ENCODE results near the gene CITED4.

The CITED4 gene

GRCh38 chr1:40838045-40838979, 23.9 kb downstream of the CITED4 start:
- H3K4me3 Mint-ChIP-seq: no peak overlapping the region
- no peaks in the 10 kb centered on the region for H3K4me1 Mint-ChIP-seq
- H3K27ac Mint-ChIP-seq: no peak overlapping the region
- peaks cover 35% of the 10 kb centered on the region for H3K27me3 Mint-ChIP-seq
- ATAC-seq: no peak
- H3K36me3 Mint-ChIP-seq: peaks cover 7% of the 10 kb centered on the region
- peaks cover 4% of the 10 kb centered on the region for H3K9me3 Mint-ChIP-seq

DNA sequence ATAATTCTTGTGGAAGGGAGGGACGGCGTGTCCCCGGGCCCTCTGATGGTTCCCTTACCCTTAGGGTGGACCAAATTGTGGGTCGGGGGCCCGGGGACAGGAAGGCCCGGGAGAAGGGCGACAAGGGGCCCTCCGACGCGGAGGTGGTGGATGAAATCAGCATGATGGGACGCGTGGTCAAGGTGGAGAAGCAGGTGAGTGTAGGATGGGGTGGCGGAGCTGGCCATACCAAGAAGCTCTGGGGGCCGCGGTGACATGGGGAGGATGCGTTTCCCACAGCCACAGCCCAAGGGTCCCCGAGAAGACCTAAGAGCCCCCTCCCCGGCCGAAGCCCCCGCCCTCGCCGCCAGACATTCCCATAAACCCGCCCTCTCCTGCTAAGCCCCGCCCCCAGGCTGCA, 24.6 kb downstream of the CITED4 start:
- Mint-ChIP-seq H3K9me3 (peaks cover 3% of the 10 kb centered on the region), H3K27ac (no peak overlapping the region), H3K4me3 (no peak overlapping the region), H3K4me1 (no peaks in the 10 kb centered on the region), H3K27me3 (peaks cover 31% of the 10 kb centered on the region), H3K36me3 (peaks cover 4% of the 10 kb centered on the region)
- ATAC-seq: no peak

DNA sequence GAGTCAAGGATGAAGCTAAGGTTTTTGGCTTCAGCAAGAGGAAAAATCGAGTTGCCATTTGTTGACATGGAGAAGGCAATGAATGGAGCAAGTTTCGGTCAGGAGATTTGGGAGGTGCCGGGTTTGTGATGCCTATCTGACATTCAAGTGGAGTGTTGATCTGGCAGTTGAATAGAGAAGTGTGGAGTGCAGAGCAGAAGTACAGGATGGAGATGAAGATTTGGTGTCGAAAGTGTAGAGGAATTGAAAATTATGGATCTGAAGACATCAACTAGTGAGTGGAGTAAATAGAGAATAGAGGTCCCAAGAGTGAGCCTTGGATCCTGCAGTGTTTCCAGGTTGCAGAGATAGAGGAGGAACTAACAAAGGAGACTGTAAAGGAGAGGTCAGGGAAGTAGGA, 25.9 kb downstream of the CITED4 start:
- no peaks in the 10 kb centered on the region for H3K9me3 Mint-ChIP-seq
- H3K4me3 Mint-ChIP-seq: no peak overlapping the region
- H3K36me3 Mint-ChIP-seq: no peaks in the 10 kb centered on the region
- peaks cover 25% of the 10 kb centered on the region for H3K27me3 Mint-ChIP-seq
- H3K4me1 Mint-ChIP-seq: no peaks in the 10 kb centered on the region
- H3K27ac Mint-ChIP-seq: no peak overlapping the region
- no peak for ATAC-seq

DNA sequence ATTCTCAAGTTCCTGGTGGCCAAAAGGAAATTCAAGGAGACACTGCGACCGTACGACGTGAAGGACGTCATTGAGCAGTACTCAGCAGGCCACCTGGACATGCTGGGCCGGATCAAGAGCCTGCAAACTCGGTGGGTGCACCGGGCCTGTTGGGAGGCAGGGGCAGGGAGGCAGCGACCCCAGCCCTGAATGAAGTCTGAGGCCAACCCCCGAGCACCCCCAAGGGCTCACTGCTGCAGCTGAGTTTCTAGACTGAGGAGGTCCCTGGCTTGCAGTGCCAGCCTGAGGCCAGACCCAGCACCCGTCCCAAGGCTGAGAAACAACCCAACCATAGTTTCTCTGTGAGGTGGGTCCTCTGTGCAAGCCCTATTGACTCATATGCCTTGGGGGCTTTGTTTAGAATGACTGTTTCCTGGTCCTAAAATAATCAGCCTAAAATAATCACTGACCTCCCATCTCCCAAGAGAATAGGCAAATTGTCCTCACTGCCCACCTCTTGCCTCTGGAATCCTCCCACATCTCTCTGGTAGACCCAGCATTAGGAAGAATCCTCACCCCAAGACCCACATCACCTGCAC, 27.1 kb downstream of the CITED4 start:
- Mint-ChIP-seq H3K4me3 (no peak overlapping the region), H3K36me3 (no peaks in the 10 kb centered on the region), H3K27me3 (peaks cover 18% of the 10 kb centered on the region), H3K27ac (no peak overlapping the region), H3K4me1 (no peaks in the 10 kb centered on the region), H3K9me3 (no peaks in the 10 kb centered on the region)
- no peak for ATAC-seq

DNA sequence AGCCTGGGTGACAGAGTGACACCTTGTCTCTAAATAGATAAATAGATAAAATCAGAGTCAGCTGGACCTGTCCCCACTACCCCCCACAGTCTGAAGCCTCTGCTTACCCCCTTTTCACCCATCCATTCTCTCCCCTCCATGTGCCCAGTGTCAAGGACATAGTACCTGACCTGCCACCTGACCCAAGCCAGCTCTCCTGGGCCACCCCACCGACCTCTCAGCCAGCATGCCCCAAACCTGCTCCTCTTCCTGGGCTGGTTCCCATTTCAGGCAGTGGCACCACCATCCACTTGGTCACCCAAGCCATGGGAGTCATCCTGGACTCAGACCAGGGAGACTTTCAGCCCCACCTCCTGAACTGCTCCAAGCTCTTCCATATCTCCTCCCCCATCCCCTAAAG, 28.2 kb downstream of the CITED4 start:
- H3K4me3 Mint-ChIP-seq: no peak overlapping the region
- H3K27ac Mint-ChIP-seq: no peak overlapping the region

GRCh38 chr1:40831001-40831732, 31.0 kb downstream of the CITED4 start:
- no peak for ATAC-seq
- H3K36me3 Mint-ChIP-seq: no peaks in the 10 kb centered on the region
- H3K27ac Mint-ChIP-seq: no peak overlapping the region
- H3K4me3 Mint-ChIP-seq: no peak overlapping the region
- H3K9me3 Mint-ChIP-seq: no peaks in the 10 kb centered on the region
- peaks cover 6% of the 10 kb centered on the region for H3K4me1 Mint-ChIP-seq
- H3K27me3 Mint-ChIP-seq: no peaks in the 10 kb centered on the region

More for the DNA sequence above, 28.2 kb downstream of the CITED4 start:
- no peak for ATAC-seq
- Mint-ChIP-seq H3K36me3 (no peaks in the 10 kb centered on the region), H3K4me1 (no peaks in the 10 kb centered on the region), H3K9me3 (no peaks in the 10 kb centered on the region), H3K27me3 (peaks cover 7% of the 10 kb centered on the region)

DNA sequence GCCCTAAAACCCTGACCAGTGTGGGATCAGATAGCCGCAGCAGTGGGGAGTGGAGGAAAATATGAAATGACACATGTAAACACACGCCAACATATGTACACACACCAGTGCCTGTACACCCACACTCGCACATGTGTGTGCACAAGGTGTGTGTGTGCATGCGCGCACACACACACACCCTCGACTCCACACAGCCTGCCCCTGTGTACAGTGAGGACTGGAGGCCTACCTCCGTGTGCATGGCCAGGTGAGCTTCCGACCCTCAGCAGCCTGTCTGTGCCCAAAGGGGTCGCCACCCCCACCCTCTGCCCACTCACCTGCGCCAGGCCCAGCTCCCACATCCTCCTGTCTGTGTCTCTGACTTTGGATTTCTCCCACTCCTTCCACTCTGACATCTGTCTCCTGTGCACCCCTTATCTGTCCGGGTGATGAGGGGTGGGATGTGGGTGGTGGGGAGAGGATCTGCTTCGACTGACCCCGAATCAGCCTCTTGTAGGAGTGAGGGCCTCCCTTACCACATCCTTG, 31.7 kb downstream of the CITED4 start:
- Mint-ChIP-seq H3K27ac (no peak overlapping the region), H3K4me1 (peaks cover 13% of the 10 kb centered on the region), H3K36me3 (no peaks in the 10 kb centered on the region), H3K9me3 (no peaks in the 10 kb centered on the region), H3K4me3 (no peak overlapping the region), H3K27me3 (no peaks in the 10 kb centered on the region)
- no peak for ATAC-seq

DNA sequence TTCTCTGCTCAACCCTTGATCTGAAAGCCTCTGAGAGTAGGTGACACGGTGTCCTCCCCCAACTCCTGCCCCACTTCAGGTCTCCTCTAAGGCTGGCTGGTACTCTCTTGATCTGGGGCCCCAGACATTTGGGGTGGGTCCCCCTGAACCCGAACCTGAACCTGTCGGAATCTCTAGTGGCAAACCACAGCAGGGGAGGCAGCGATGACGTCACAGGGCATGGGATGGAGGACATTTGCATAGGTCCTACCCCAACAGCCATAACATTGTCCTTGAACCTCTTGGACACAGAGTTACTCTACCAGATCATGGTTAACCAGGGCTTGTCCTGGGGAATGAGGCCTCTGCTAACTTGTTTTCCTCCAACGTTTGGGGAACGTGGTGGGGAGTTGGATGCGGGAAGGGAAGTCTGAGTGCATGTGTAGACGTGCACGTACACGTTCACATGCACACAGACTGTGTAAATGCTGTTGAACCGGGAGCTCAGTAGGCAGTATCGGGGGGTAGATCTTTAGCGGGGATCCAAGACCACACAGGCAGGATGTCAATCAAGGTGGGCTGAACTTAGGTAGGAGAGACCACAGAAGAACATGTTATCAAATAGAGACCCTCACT, 32.4 kb downstream of the CITED4 start:
- H3K4me3 Mint-ChIP-seq: no peak overlapping the region
- H3K9me3 Mint-ChIP-seq: no peaks in the 10 kb centered on the region
- no peaks in the 10 kb centered on the region for H3K36me3 Mint-ChIP-seq
- H3K4me1 Mint-ChIP-seq: peaks cover 20% of the 10 kb centered on the region
- ATAC-seq: no peak
- no peaks in the 10 kb centered on the region for H3K27me3 Mint-ChIP-seq
- no peak overlapping the region for H3K27ac Mint-ChIP-seq

GRCh38 chr1:40825996-40826395, 36.2 kb downstream of the CITED4 start:
- H3K4me1 Mint-ChIP-seq: peaks cover 21% of the 10 kb centered on the region
- no peaks in the 10 kb centered on the region for H3K27me3 Mint-ChIP-seq
- H3K27ac Mint-ChIP-seq: no peak overlapping the region
- no peak for ATAC-seq
- no peaks in the 10 kb centered on the region for H3K9me3 Mint-ChIP-seq
- no peak overlapping the region for H3K4me3 Mint-ChIP-seq
- no peaks in the 10 kb centered on the region for H3K36me3 Mint-ChIP-seq

DNA sequence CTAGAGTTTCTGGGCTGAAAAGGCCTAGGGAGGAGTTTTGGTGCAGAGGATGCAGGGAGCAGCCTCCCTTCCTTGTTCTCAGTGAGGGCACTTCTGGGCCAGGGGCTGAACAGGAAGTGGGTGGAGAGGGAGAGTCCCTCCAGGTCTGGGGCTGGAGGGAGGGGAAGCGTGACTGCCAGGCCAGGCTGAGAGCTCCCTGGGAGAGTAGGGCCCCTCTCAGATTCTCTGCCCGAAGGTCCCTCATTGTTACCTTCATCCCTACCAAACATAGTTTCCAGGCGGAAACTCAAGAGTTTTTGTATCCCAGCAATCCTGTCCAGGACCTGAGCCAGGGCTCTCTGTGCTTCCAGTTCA, 36.8 kb downstream of the CITED4 start:
- Mint-ChIP-seq H3K9me3 (no peaks in the 10 kb centered on the region), H3K27ac (no peak overlapping the region), H3K4me1 (peaks cover 21% of the 10 kb centered on the region), H3K4me3 (no peak overlapping the region), H3K27me3 (no peaks in the 10 kb centered on the region), H3K36me3 (no peaks in the 10 kb centered on the region)
- no peak for ATAC-seq

GRCh38 chr1:40824591-40825434, 37.4 kb downstream of the CITED4 start:
- Mint-ChIP-seq H3K27ac (no peak overlapping the region), H3K4me3 (no peak overlapping the region), H3K27me3 (no peaks in the 10 kb centered on the region), H3K4me1 (peaks cover 21% of the 10 kb centered on the region), H3K9me3 (no peaks in the 10 kb centered on the region), H3K36me3 (no peaks in the 10 kb centered on the region)
- no peak for ATAC-seq

GRCh38 chr1:40823983-40824382, 38.2 kb downstream of the CITED4 start:
- no peak overlapping the region for H3K27ac Mint-ChIP-seq
- no peaks in the 10 kb centered on the region for H3K27me3 Mint-ChIP-seq
- no peak overlapping the region for H3K4me3 Mint-ChIP-seq
- H3K4me1 Mint-ChIP-seq: peaks cover 29% of the 10 kb centered on the region
- H3K9me3 Mint-ChIP-seq: no peaks in the 10 kb centered on the region
- no peak for ATAC-seq
- H3K36me3 Mint-ChIP-seq: no peaks in the 10 kb centered on the region

DNA sequence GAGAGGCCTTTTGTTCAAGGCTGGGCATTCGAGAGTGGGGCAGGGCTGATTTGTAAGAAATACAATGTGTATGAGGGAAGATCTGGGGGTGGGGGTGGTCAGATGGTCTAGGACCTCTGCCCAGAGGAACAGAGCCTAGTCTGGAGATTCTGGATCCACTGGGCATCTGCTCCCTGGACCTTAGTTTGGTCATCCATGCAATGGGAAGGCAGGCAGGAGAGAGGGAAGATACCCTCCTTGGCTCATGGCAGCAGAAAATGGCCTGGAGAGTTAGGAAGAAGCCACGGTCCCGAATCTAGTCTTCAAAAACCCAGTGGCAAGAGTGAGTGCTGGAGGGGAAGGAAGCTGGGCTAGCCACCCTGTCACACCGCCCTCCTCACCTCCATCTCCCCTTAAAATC, 38.8 kb downstream of the CITED4 start:
- Mint-ChIP-seq H3K27me3 (no peaks in the 10 kb centered on the region), H3K27ac (no peak overlapping the region), H3K4me1 (peaks cover 36% of the 10 kb centered on the region), H3K36me3 (no peaks in the 10 kb centered on the region), H3K9me3 (no peaks in the 10 kb centered on the region), H3K4me3 (no peak overlapping the region)
- ATAC-seq: no peak

DNA sequence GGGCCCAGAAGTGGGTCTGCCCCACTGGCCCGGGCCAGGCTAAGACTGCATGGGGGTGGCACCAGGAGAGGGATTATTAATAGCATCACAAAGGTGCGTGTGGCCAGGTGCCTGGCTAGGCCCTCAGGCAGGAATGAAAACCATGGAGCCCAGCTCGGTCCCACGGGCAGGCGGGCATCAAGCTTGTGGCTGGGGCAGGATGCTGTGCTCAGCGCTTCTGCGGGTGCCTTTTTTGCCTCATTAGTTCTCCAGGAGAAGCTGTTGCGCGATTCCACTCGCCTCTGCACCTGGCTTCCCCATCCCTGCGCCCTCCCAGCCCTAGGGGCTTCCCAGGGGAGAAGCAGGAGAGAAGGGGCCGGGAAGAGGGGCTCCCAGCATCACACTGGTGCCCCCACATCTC, 39.3 kb downstream of the CITED4 start:
- Mint-ChIP-seq H3K4me1 (peaks cover 40% of the 10 kb centered on the region), H3K4me3 (no peak overlapping the region), H3K9me3 (no peaks in the 10 kb centered on the region), H3K36me3 (no peaks in the 10 kb centered on the region), H3K27ac (no peak overlapping the region), H3K27me3 (no peaks in the 10 kb centered on the region)
- no peak for ATAC-seq

Measured in stimulated activated memory B cell treated with anti-CD40 and anti-IgM and Interleukin-4, amounts not matched to agents 10 μg/mL and 1 μg/mL and 100 μg/mL, for 72 hours (primary cell).